SK-N-SH (cell line): ENCODE data around the gene CYBA. TPM values are rescaled to one million over a fixed set of nuclear protein-coding genes. Genes with fewer than 3 reads are reported as not detected.
"Not testable (repeated sequence)": the region's sequence is repeated elsewhere in the genome, so short reads cannot be mapped to it uniquely, and the experiment has no call there.

Source experiments
- CTCF ChIA-PET: fragments of 300-600, 350-600 bp; formaldehyde crosslinking; extraction: SDS; loops from one replicate; lab custom pipeline; 2021; lab: Yijun Ruan, JAX
- POLR2A ChIA-PET: fragments of 350-600 bp; sonication (Branson Sonifier 250); formaldehyde crosslinking; extraction: SDS; loops from one replicate; lab custom pipeline; 2020; ENCODE audit warnings: antibody characterized with exemption, inconsistent platforms; lab: Yijun Ruan, JAX
- DNase-seq: peaks from one replicate; pipeline ENCODE4 v3.0.0; 2012
- H2AFZ ChIP-seq: fragments of 200-600 bp; sonication (generic); 2 replicates; pipeline ENCODE4 v1.8.1; 2016; ENCODE audit warnings: antibody characterized with exemption, mild to moderate bottlenecking, low read depth
- H3F3A ChIP-seq: fragments of 200-600 bp; sonication (generic); replicated peaks from 2 replicates; pipeline ENCODE3; 2016; ENCODE audit warnings: antibody characterized with exemption, mild to moderate bottlenecking; ENCODE audit not compliant: insufficient read depth
- H3K27ac ChIP-seq, 2 experiments: fragments of 200-500 bp in 1 of 2; fragments of 200-600 bp in 1 of 2; sonication (Bioruptor generic) in 1 of 2; sonication (generic), shearing (Covaris generic) in 1 of 2; 2 replicates each; pipeline versions ENCODE4 v1.5.1 to v1.6.1; 2014 to 2016; ENCODE audit warnings: low read depth in 2 of 2, inconsistent platforms in 1 of 2, low read length in 1 of 2, mild to moderate bottlenecking in 1 of 2, mixed read lengths in 1 of 2
- H3K27me3 ChIP-seq: fragments of 200-600 bp; sonication (generic), shearing (Covaris generic); 2 replicates; pipeline ENCODE4 v1.6.1; 2016; ENCODE audit warnings: mixed run types; ENCODE audit not compliant: insufficient read depth
- H3K36me3 ChIP-seq, 2 experiments: fragments of 200-500 bp in 1 of 2; fragments of 200-600 bp in 1 of 2; sonication (Bioruptor generic) in 1 of 2; sonication (generic) in 1 of 2; replicated peaks in 1 of 2; 2 replicates each; pipeline versions ENCODE3 to v1.5.1; 2014 to 2016; ENCODE audit warnings: low read length in 1 of 2, mild to moderate bottlenecking in 1 of 2; ENCODE audit not compliant: insufficient read depth in 2 of 2, control insufficient read depth in 1 of 2
- H3K4me1 ChIP-seq, 2 experiments: fragments of 200-500 bp in 1 of 2; fragments of 200-600 bp in 1 of 2; sonication (Bioruptor generic) in 1 of 2; sonication (generic), shearing (Covaris generic) in 1 of 2; 2 replicates each; pipeline versions ENCODE4 v1.5.1 to v1.6.1; 2014 to 2016; ENCODE audit warnings: low read depth in 1 of 2, low read length in 1 of 2, mixed run types in 1 of 2; ENCODE audit not compliant: insufficient read depth in 2 of 2, control insufficient read depth in 1 of 2
- H3K4me2 ChIP-seq: fragments of 200-600 bp; sonication (generic), shearing (Covaris generic); 2 replicates; pipeline ENCODE4 v1.6.1; 2017; ENCODE audit warnings: mixed run types
- H3K4me3 ChIP-seq, 2 experiments: fragments of 200-500 bp in 1 of 2; fragments of 200-600 bp in 1 of 2; sonication (Bioruptor generic) in 1 of 2; sonication (generic), shearing (Covaris generic) in 1 of 2; 2 replicates each; pipeline versions ENCODE4 v1.5.1 to v1.8.1; 2014 to 2016; ENCODE audit warnings: low read depth in 2 of 2, inconsistent platforms in 1 of 2, low read length in 1 of 2, mild to moderate bottlenecking in 1 of 2, mixed read lengths in 1 of 2, moderate library complexity in 1 of 2
- H3K79me2 ChIP-seq: fragments of 200-600 bp; sonication (generic); 2 replicates; pipeline ENCODE4 v1.8.1; 2017; ENCODE audit warnings: mild to moderate bottlenecking; ENCODE audit not compliant: insufficient read depth
- H3K9ac ChIP-seq: fragments of 200-600 bp; sonication (generic); 2 replicates; pipeline ENCODE4 v1.6.1; 2017; ENCODE audit warnings: mixed run types
- H3K9me2 ChIP-seq: fragments of 200-600 bp; sonication (generic); 2 replicates; pipeline ENCODE4 v1.6.1; 2017; ENCODE audit warnings: mixed run types
- H3K9me3 ChIP-seq: fragments of 200-600 bp; sonication (generic); 2 replicates; pipeline ENCODE4 v1.6.1; 2017; ENCODE audit warnings: mixed run types, mild to moderate bottlenecking, moderate library complexity
- H4K20me1 ChIP-seq: fragments of 200-600 bp; sonication (generic); 2 replicates; pipeline ENCODE4 v1.6.1; 2017; ENCODE audit warnings: mild to moderate bottlenecking, mixed run types; ENCODE audit not compliant: insufficient read depth
- FOXJ3 ChIP-seq: sonication (generic); formaldehyde crosslinking; IDR thresholded peaks from 2 replicates; pipeline ENCODE4 v1.5.1; 2020; ENCODE audit warnings: mild to moderate bottlenecking, missing genetic modification reagents
- NRF1 ChIP-seq: IDR thresholded peaks from 2 replicates; pipeline ENCODE4 v1.6.1; 2012; ENCODE audit warnings: low read depth, mild to moderate bottlenecking, low read length
- PBX3 ChIP-seq: IDR thresholded peaks from 2 replicates; pipeline ENCODE4; 2012
- REST ChIP-seq: IDR thresholded peaks from 2 replicates; pipeline ENCODE4 v1.6.1; 2012; ENCODE audit warnings: mild to moderate bottlenecking, low read depth, low read length, moderate library complexity
- RFX5 ChIP-seq: IDR thresholded peaks from 2 replicates; pipeline ENCODE4 v1.6.1; 2012; ENCODE audit warnings: mild to moderate bottlenecking, improper control_type of control experiment, low read length
- TAF1 ChIP-seq: IDR thresholded peaks from 2 replicates; pipeline ENCODE4 v1.6.1; 2012; ENCODE audit warnings: low read depth, mild to moderate bottlenecking, low read length, moderate library complexity, borderline replicate concordance
- WGBS: methylation state at CpG from one replicate; pipeline ENCODE4 v1.1.6; 2017; ENCODE audit warnings: low lambda C conversion rate; 5-methylcytosine and 5-hydroxymethylcytosine counted together
- polyA plus RNA-seq, 3 experiments: library from polyadenylated mRNA; depleted of rRNA; stranded (reverse); fragments of >200 nt; gene quantifications; 2 replicates each; pipeline ENCODE4 v1.2.3, GENCODE V29; 2012
- TF ChIP-seq, protein P1 (sequence below): IDR thresholded peaks from 2 replicates; pipeline ENCODE4 v1.4.0; 2012; ENCODE audit warnings: low read depth, borderline replicate concordance

Gene CYBA
- polyA plus RNA-seq, 1 of the 3 experiments (the other 2 are of a cell fraction): 176 TPM

GRCh38 chr16:88671806-88672205, 21.0 kb upstream of the CYBA start:
- no peaks in the 10 kb centered on the region for H3F3A ChIP-seq
- no peak for DNase-seq
- H3K4me2 ChIP-seq: no peak overlapping the region
- TF ChIP-seq REST (no peak), RFX5 (no peak), PBX3 (no peak), TAF1 (no peak), NRF1 (no peak)
- TF ChIP-seq, protein P1, sequence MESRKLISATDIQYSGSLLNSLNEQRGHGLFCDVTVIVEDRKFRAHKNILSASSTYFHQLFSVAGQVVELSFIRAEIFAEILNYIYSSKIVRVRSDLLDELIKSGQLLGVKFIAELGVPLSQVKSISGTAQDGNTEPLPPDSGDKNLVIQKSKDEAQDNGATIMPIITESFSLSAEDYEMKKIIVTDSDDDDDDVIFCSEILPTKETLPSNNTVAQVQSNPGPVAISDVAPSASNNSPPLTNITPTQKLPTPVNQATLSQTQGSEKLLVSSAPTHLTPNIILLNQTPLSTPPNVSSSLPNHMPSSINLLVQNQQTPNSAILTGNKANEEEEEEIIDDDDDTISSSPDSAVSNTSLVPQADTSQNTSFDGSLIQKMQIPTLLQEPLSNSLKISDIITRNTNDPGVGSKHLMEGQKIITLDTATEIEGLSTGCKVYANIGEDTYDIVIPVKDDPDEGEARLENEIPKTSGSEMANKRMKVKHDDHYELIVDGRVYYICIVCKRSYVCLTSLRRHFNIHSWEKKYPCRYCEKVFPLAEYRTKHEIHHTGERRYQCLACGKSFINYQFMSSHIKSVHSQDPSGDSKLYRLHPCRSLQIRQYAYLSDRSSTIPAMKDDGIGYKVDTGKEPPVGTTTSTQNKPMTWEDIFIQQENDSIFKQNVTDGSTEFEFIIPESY: no peak
- no peak overlapping the region for H3K27ac ChIP-seq
- no peaks in the 10 kb centered on the region for H4K20me1 ChIP-seq
- no peaks in the 10 kb centered on the region for H3K9me2 ChIP-seq
- no peaks in the 10 kb centered on the region for H3K27me3 ChIP-seq
- ChIA-PET POLR2A (interaction anchor here (0.7 kb wide), 1 partner anchor 40 kb away, joined by 4 read pairs; no protein-coding TSS in a partner anchor), CTCF (interaction anchor here (0.7 to 2.7 kb wide), 6 partner anchors 8 to 65 kb away, joined by 3 to 12 read pairs (median 4); no protein-coding TSS in a partner anchor)
- no peak overlapping the region for H3K4me3 ChIP-seq
- 85% methylated on average over 17 of the region's 23 CpGs for WGBS
- peaks cover 0 to 3% of the 10 kb centered on the region in 2 experiments for H3K36me3 ChIP-seq
- H3K9ac ChIP-seq: no peak overlapping the region
- no peaks in the 10 kb centered on the region for H3K79me2 ChIP-seq
- no peaks in the 10 kb centered on the region for H3K9me3 ChIP-seq
- H3K4me1 ChIP-seq: no peaks in the 10 kb centered on the region; a peak in 1 of 4 replicates
- no peak overlapping the region for H2AFZ ChIP-seq

DNA sequence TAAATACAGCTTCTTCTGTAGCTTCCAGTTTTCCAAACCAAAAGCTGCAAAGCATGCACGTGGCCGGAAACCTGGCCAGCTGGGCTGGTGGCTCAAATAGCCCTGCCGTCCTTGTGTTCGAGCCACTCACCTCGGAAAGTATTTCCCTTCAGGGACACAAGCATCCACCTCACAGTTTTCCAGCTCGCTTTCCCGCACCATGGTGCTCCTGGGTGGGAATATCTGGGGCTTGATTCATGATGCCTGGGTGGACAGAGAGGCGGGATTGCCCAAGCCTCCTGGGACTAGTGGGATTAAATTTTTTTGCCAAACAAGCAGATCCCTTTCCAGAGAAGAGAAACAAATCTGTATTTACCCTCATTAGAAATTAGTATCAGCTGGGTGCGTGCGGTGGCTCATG, 19.1 kb upstream of the CYBA start:
- no peak for DNase-seq
- Histone ChIP-seq H3K4me1 (no peaks in the 10 kb centered on the region; a peak in 1 of 4 replicates), H3K27ac (no peak overlapping the region), H3K36me3 (peaks cover 0 to 3% of the 10 kb centered on the region in 2 experiments), H2AFZ (no peak overlapping the region), H3K9me3 (no peaks in the 10 kb centered on the region), H3K4me3 (no peak overlapping the region), H3F3A (no peaks in the 10 kb centered on the region), H4K20me1 (no peaks in the 10 kb centered on the region), H3K27me3 (no peaks in the 10 kb centered on the region), H3K9ac (no peak overlapping the region), H3K4me2 (no peak overlapping the region), H3K9me2 (no peaks in the 10 kb centered on the region), H3K79me2 (no peaks in the 10 kb centered on the region)
- WGBS: 90% methylated on average over 10 of the region's 10 CpGs
- TF ChIP-seq FOXJ3: no peak
- ChIA-PET POLR2A (no interaction called here), CTCF (interaction anchor here (1.4 to 1.8 kb wide), 2 partner anchors 15 to 108 kb away, joined by 3 to 4 read pairs; no protein-coding TSS in a partner anchor)

DNA sequence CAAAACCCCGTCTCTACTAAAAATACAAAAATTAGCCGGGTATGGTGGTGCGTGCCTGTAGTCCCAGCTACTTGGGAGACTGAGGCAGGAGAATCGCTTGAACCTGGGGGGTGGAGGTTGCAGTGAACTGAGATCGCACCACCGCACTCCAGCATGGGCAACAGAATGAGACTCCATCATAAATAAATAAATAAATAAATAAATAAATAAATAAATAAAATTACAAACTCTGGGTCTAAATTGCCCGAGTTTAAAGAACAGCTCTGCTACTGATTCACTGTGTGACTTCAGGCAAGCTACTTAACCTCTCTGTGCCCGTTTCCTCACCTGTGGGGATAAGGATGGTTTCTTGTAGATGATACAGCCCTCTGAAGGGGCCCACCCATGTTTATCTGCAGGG, 18.6 kb upstream of the CYBA start:
- H3K27ac ChIP-seq, H3F3A ChIP-seq, H4K20me1 ChIP-seq, H3K9me3 ChIP-seq, H3K4me2 ChIP-seq, H3K9ac ChIP-seq, DNase-seq, H3K9me2 ChIP-seq, H3K79me2 ChIP-seq, H3K4me1 ChIP-seq, H3K4me3 ChIP-seq, H3K27me3 ChIP-seq, H2AFZ ChIP-seq, H3K36me3 ChIP-seq, POLR2A ChIA-PET: not testable (repeated sequence)
- WGBS: 88% methylated on average over 8 of the region's 8 CpGs
- CTCF ChIA-PET: interaction anchor here (1.4 to 1.8 kb wide), 2 partner anchors 16 to 108 kb away, joined by 3 to 4 read pairs; no protein-coding TSS in a partner anchor
